HCT116 (cell line): ENCODE data around the gene LRRK1. TPM values are rescaled to one million over a fixed set of nuclear protein-coding genes. Genes with fewer than 3 reads are reported as not detected.

ENCODE experiments used
- ATAC-seq: fragments of 200-7000 bp; cut with Tn5 transposase; 2 replicates; pipeline ENCODE4 v1.9.1; 2020; ENCODE audit warnings: mild to moderate bottlenecking, moderate library complexity
- BruUV-seq: library from RNA; stranded (reverse); fragments of 400-500 nt; replicated peaks from 2 replicates; lab custom pipeline; 2021; lab: Mats Ljungman, UMichigan
- CTCF ChIA-PET: fragments of 300-600 bp; sonication (Branson Sonifier 250); formaldehyde crosslinking; loops from one replicate; lab custom pipeline; 2021; ENCODE audit warnings: antibody characterized with exemption; lab: Charles Lee
- POLR2A ChIA-PET: fragments of 300-600, 350-600 bp; sonication (Branson Sonifier 250); formaldehyde crosslinking; loops from one replicate; lab custom pipeline; 2021; ENCODE audit warnings: antibody characterized with exemption; lab: Charles Lee
- RAD21 ChIA-PET, 2 experiments: fragments of 300-600 bp; sonication (Branson Sonifier 250); formaldehyde crosslinking; loops; one replicate each; lab custom pipeline; 2023; ENCODE audit warnings: low total read pairs in 2 of 2; ENCODE audit not compliant: uncharacterized antibody in 2 of 2, unreplicated experiment in 2 of 2, low non-redundant PET in 1 of 2; lab: Charles Lee
- DNase-seq: peaks from one replicate; pipeline ENCODE4 v3.0.0-alpha.2; 2010; ENCODE audit warnings: low read depth, low spot score
- H2AFZ ChIP-seq: fragments of 200-600 bp; shearing (Covaris generic), sonication (generic); 2 replicates; pipeline ENCODE4 v1.6.1; 2017; ENCODE audit warnings: low read depth, mixed run types, mixed read lengths, antibody characterized with exemption, low read length; ENCODE audit not compliant: poor library complexity, severe bottlenecking
- H3K27ac ChIP-seq: 2 replicates; pipeline ENCODE4 v1.5.1; 2012; ENCODE audit warnings: low read depth, low read length
- H3K27me3 ChIP-seq: fragments of 200-600 bp; sonication (generic); 2 replicates; pipeline ENCODE4 v1.6.1; 2016; ENCODE audit warnings: mixed run types, low read length, mixed read lengths; ENCODE audit not compliant: insufficient read depth
- H3K36me3 ChIP-seq, 2 experiments: fragments of 200-500 bp in 1 of 2; fragments of 200-600 bp in 1 of 2; sonication (Bioruptor generic) in 1 of 2; sonication (generic) in 1 of 2; 2 replicates each; pipeline versions ENCODE4 v1.5.1 to v1.6.1; 2014 to 2016; ENCODE audit warnings: low read length in 2 of 2, inconsistent platforms in 1 of 2, mixed read lengths in 1 of 2, mixed run types in 1 of 2; ENCODE audit not compliant: insufficient read depth in 2 of 2, control insufficient read depth in 1 of 2
- H3K4me1 ChIP-seq, 2 experiments: fragments of 200-600 bp in 1 of 2; sonication (generic) in 1 of 2; 2 replicates each; pipeline versions ENCODE4 v1.5.1 to v1.6.1; 2012 to 2017; ENCODE audit warnings: low read length in 2 of 2, inconsistent platforms in 1 of 2, mild to moderate bottlenecking in 1 of 2, mixed read lengths in 1 of 2, mixed run types in 1 of 2, moderate library complexity in 1 of 2; ENCODE audit not compliant: insufficient read depth in 2 of 2, control insufficient read depth in 1 of 2
- H3K4me2 ChIP-seq: fragments of 200-600 bp; sonication (generic); 2 replicates; pipeline ENCODE4 v1.6.1; 2017; ENCODE audit warnings: mixed run types, low read length, mixed read lengths
- H3K4me3 ChIP-seq, 2 experiments: fragments of 200-600 bp in 1 of 2; sonication (generic) in 1 of 2; replicated peaks in 1 of 2; 2 replicates each; pipeline ENCODE4 v1.5.1; 2011 to 2016; ENCODE audit warnings: low read length in 2 of 2, control low read depth in 1 of 2, low read depth in 1 of 2, mild to moderate bottlenecking in 1 of 2, mixed read lengths in 1 of 2, mixed run types in 1 of 2
- H3K79me2 ChIP-seq: fragments of 200-600 bp; sonication (generic); 2 replicates; pipeline ENCODE4 v1.6.1; 2017; ENCODE audit warnings: mild to moderate bottlenecking, mixed run types, low read length, moderate library complexity, mixed read lengths; ENCODE audit not compliant: insufficient read depth
- H3K9ac ChIP-seq: fragments of 200-600 bp; sonication (generic); 2 replicates; pipeline ENCODE4 v1.6.1; 2016; ENCODE audit warnings: low read length, mixed read lengths
- H3K9me2 ChIP-seq: fragments of 200-600 bp; sonication (generic), shearing (Covaris generic); 2 replicates; pipeline ENCODE4 v1.6.1; 2017; ENCODE audit warnings: mixed run types, mild to moderate bottlenecking, moderate library complexity; ENCODE audit not compliant: insufficient read depth
- H3K9me3 ChIP-seq, 2 experiments: fragments of 200-500 bp in 1 of 2; fragments of 200-600 bp in 1 of 2; sonication (Bioruptor generic) in 1 of 2; sonication (generic) in 1 of 2; 2 replicates each; pipeline ENCODE4 v1.6.1; 2014 to 2017; ENCODE audit warnings: low read length in 2 of 2, mixed read lengths in 2 of 2, inconsistent platforms in 1 of 2, low read depth in 1 of 2, mild to moderate bottlenecking in 1 of 2, mixed run types in 1 of 2, moderate library complexity in 1 of 2; ENCODE audit not compliant: control insufficient read depth in 1 of 2, insufficient read depth in 1 of 2
- H4K20me1 ChIP-seq: fragments of 200-600 bp; sonication (generic), shearing (Covaris generic); 2 replicates; pipeline ENCODE4 v1.6.1; 2017; ENCODE audit warnings: mixed run types, mild to moderate bottlenecking, moderate library complexity; ENCODE audit not compliant: insufficient read depth
- CBX3 ChIP-seq: IDR thresholded peaks from 2 replicates; pipeline ENCODE4 v1.6.1; 2012; ENCODE audit warnings: low read depth
- ELF1 ChIP-seq: IDR thresholded peaks from 2 replicates; pipeline ENCODE4 v1.6.1; 2012; ENCODE audit warnings: low read depth, borderline replicate concordance
- POLR2A ChIP-seq: IDR thresholded peaks from 2 replicates; pipeline ENCODE4 v1.7.0; 2011; ENCODE audit warnings: borderline replicate concordance; ENCODE audit not compliant: insufficient read depth, insufficient read length; ENCODE audit errors: extremely low read depth
- RAD21 ChIP-seq: IDR thresholded peaks from 2 replicates; pipeline ENCODE4 v1.6.1; 2012; ENCODE audit warnings: low read depth, mild to moderate bottlenecking
- SRF ChIP-seq: IDR thresholded peaks from 2 replicates; pipeline ENCODE4 v1.6.1; 2012; ENCODE audit warnings: low read depth
- ZNF274 ChIP-seq: fragments of 200-500 bp; sonication (Bioruptor generic); IDR thresholded peaks from 2 replicates; pipeline ENCODE4 v1.6.1; 2014; ENCODE audit warnings: mild to moderate bottlenecking, low read depth, low read length, inconsistent platforms
- intact Hi-C: fragments of 100-400 bp; cut with micrococcal nuclease; formaldehyde crosslinking; loops from 2 replicates; pipeline ENCODE4 v1.10.0; 2022
- total RNA-seq: library from RNA; stranded (reverse); gene quantifications from one replicate; pipeline ENCODE4 v1.2.1, GENCODE V29; 2021; ENCODE audit not compliant: unreplicated experiment

The LRRK1 gene
- total RNA-seq, 1 experiment from 2014 or later = 21.6 TPM

GRCh38 chr15:101045835-101046691, 126.9 kb downstream of the LRRK1 start:
- no peaks in the 10 kb centered on the region for H3K27me3 ChIP-seq
- no peaks in the 10 kb centered on the region for H3K79me2 ChIP-seq
- CTCF ChIA-PET = no interaction called here
- intact Hi-C loops = no loop called here
- POLR2A ChIA-PET = no interaction called here
- no peaks in the 10 kb centered on the region for H3K9me2 ChIP-seq
- RAD21 ChIA-PET = no interaction called here
- no peaks in the 10 kb centered on the region for H3K4me1 ChIP-seq
- no peaks in the 10 kb centered on the region for H3K36me3 ChIP-seq
- BruUV-seq = no TSS peak
- no peak overlapping the region for H3K9ac ChIP-seq
- no peak overlapping the region for H3K27ac ChIP-seq
- DNase-seq (no peak), ATAC-seq (no peak)
- no peak for TF ChIP-seq SRF
- no peak for TF ChIP-seq CBX3
- no peak for TF ChIP-seq ZNF274
- TF ChIP-seq RAD21 = no peak
- no peaks in the 10 kb centered on the region for H4K20me1 ChIP-seq
- no peaks in the 10 kb centered on the region for H3K9me3 ChIP-seq
- no peak overlapping the region for H3K4me2 ChIP-seq
- no peak overlapping the region for H2AFZ ChIP-seq
- no peak overlapping the region for H3K4me3 ChIP-seq

DNA sequence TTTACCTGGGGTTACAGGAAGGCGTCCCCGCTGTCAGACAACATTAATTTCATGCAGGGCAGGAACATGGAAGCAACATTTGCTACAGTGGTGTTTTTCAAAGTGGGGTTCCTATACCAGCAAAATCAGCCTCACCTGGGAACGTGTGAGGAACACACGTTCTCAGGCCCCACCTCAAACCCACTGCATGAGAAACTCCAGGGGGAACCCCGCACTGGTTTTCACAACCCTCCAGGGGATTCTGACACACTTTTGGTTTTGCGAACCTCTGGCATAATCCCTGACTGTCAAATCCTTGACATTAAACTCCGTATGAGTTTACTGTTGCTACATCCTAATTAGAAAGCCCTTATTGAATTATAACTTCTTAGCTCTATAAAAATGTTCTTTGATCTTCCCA, 127.7 kb downstream of the LRRK1 start:
- POLR2A ChIA-PET = no interaction called here
- CTCF ChIA-PET = no interaction called here
- no peaks in the 10 kb centered on the region for H3K27me3 ChIP-seq

More for the DNA sequence above, 127.7 kb downstream of the LRRK1 start:
- Histone ChIP-seq H3K4me1 (no peaks in the 10 kb centered on the region), H4K20me1 (no peaks in the 10 kb centered on the region), H3K36me3 (no peaks in the 10 kb centered on the region), H2AFZ (no peak overlapping the region), H3K4me2 (no peak overlapping the region), H3K4me3 (no peak overlapping the region), H3K9ac (no peak overlapping the region), H3K9me2 (no peaks in the 10 kb centered on the region), H3K79me2 (no peaks in the 10 kb centered on the region), H3K27ac (no peak overlapping the region), H3K9me3 (no peaks in the 10 kb centered on the region)
- no peak for DNase-seq
- RAD21 ChIA-PET = no interaction called here
- ATAC-seq = no peak
- intact Hi-C loops = no loop called here
- BruUV-seq = no TSS peak
- TF ChIP-seq ELF1 = no peak
- TF ChIP-seq POLR2A = no peak
